HEK293 (cell line): Measurements from ENCODE around the gene ERRFI1.
A peak's percentile ranks its signal among the peaks of the same experiment; 100 is the strongest.

Experiments
- CTCF ChIP-seq: fragments of 450-650 bp; formaldehyde crosslinking; IDR thresholded peaks from 2 replicates; pipeline ENCODE4 v1.5.1; 2016; ENCODE audit warnings: missing biosample characterization, missing genetic modification characterization
- KLF7 ChIP-seq: fragments of 450-650 bp; formaldehyde crosslinking; IDR thresholded peaks from 2 replicates; pipeline ENCODE4 v1.5.1; 2016; ENCODE audit warnings: missing biosample characterization, missing genetic modification characterization, borderline replicate concordance
- OVOL3 ChIP-seq: fragments of 450-650 bp; formaldehyde crosslinking; IDR thresholded peaks from 2 replicates; pipeline ENCODE4 v1.5.1; 2016; ENCODE audit warnings: missing biosample characterization, missing genetic modification characterization
- REST ChIP-seq: fragments of 450-650 bp; formaldehyde crosslinking; IDR thresholded peaks from 2 replicates; pipeline ENCODE4 v1.5.1; 2016; ENCODE audit warnings: missing biosample characterization, missing genetic modification characterization
- YY2 ChIP-seq: fragments of 450-650 bp; formaldehyde crosslinking; IDR thresholded peaks from 2 replicates; pipeline ENCODE4 v1.5.1; 2016; ENCODE audit warnings: missing biosample characterization, missing genetic modification characterization
- ZBTB10 ChIP-seq: fragments of 450-650 bp; formaldehyde crosslinking; IDR thresholded peaks from 2 replicates; pipeline ENCODE4 v1.5.1; 2016; ENCODE audit warnings: missing biosample characterization, missing genetic modification characterization
- ZBTB26 ChIP-seq: fragments of 450-650 bp; formaldehyde crosslinking; optimal IDR thresholded peaks from 2 replicates; pipeline ENCODE3; 2016; ENCODE audit warnings: missing biosample characterization, mild to moderate bottlenecking, missing genetic modification characterization
- ZBTB48 ChIP-seq: fragments of 450-650 bp; formaldehyde crosslinking; IDR thresholded peaks from 2 replicates; pipeline ENCODE4 v1.5.1; 2016; ENCODE audit warnings: missing biosample characterization, missing genetic modification characterization
- ZBTB8A ChIP-seq: fragments of 450-650 bp; formaldehyde crosslinking; IDR thresholded peaks from 2 replicates; pipeline ENCODE4 v1.5.1; 2016; ENCODE audit warnings: missing biosample characterization, missing genetic modification characterization
- ZFP69B ChIP-seq: fragments of 450-650 bp; formaldehyde crosslinking; IDR thresholded peaks from 2 replicates; pipeline ENCODE4 v1.5.1; 2016; ENCODE audit warnings: missing biosample characterization, missing genetic modification characterization
- ZIC2 ChIP-seq: fragments of 450-650 bp; formaldehyde crosslinking; IDR thresholded peaks from 2 replicates; pipeline ENCODE4 v1.5.1; 2016; ENCODE audit warnings: missing biosample characterization, missing genetic modification characterization
- ZNF146 ChIP-seq: fragments of 450-650 bp; formaldehyde crosslinking; IDR thresholded peaks from 2 replicates; pipeline ENCODE4 v1.5.1; 2016; ENCODE audit warnings: missing biosample characterization, missing genetic modification characterization
- ZNF2 ChIP-seq: fragments of 450-650 bp; formaldehyde crosslinking; IDR thresholded peaks from 2 replicates; pipeline ENCODE4 v1.5.1; 2016; ENCODE audit warnings: missing biosample characterization, missing genetic modification characterization
- ZNF23 ChIP-seq: fragments of 450-650 bp; formaldehyde crosslinking; IDR thresholded peaks from 2 replicates; pipeline ENCODE4 v1.5.1; 2016; ENCODE audit warnings: missing biosample characterization, missing genetic modification characterization, borderline replicate concordance
- ZNF266 ChIP-seq: fragments of 450-650 bp; formaldehyde crosslinking; IDR thresholded peaks from 2 replicates; pipeline ENCODE4 v1.5.1; 2016; ENCODE audit warnings: missing biosample characterization, missing genetic modification characterization, low read depth
- ZNF280C ChIP-seq: fragments of 450-650 bp; formaldehyde crosslinking; IDR thresholded peaks from 2 replicates; pipeline ENCODE4 v1.5.1; 2016; ENCODE audit warnings: missing biosample characterization, missing genetic modification characterization
- ZNF354C ChIP-seq: fragments of 450-650 bp; formaldehyde crosslinking; IDR thresholded peaks from 2 replicates; pipeline ENCODE4 v1.5.1; 2016; ENCODE audit warnings: missing biosample characterization, missing genetic modification characterization, low read depth, borderline replicate concordance
- ZNF366 ChIP-seq: fragments of 450-650 bp; formaldehyde crosslinking; conservative IDR thresholded peaks from 2 replicates; pipeline ENCODE4 v1.5.1; 2016; ENCODE audit warnings: missing biosample characterization, missing genetic modification characterization
- ZNF571 ChIP-seq: fragments of 450-650 bp; formaldehyde crosslinking; IDR thresholded peaks from 2 replicates; pipeline ENCODE4 v1.5.0; 2017; ENCODE audit warnings: missing biosample characterization, missing genetic modification characterization
- ZNF623 ChIP-seq: fragments of 450-650 bp; formaldehyde crosslinking; IDR thresholded peaks from 2 replicates; pipeline ENCODE4 v1.5.1; 2016; ENCODE audit warnings: missing biosample characterization, missing genetic modification characterization
- ZNF629 ChIP-seq: fragments of 450-650 bp; formaldehyde crosslinking; IDR thresholded peaks from 2 replicates; pipeline ENCODE4 v1.5.1; 2017; ENCODE audit warnings: missing biosample characterization, missing genetic modification characterization
- ZNF776 ChIP-seq: fragments of 450-650 bp; formaldehyde crosslinking; IDR thresholded peaks from 2 replicates; pipeline ENCODE4 v1.5.0; 2017; ENCODE audit warnings: missing biosample characterization, missing genetic modification characterization, borderline replicate concordance
- ZNF777 ChIP-seq: fragments of 450-650 bp; formaldehyde crosslinking; IDR thresholded peaks from 2 replicates; pipeline ENCODE4 v1.5.1; 2017; ENCODE audit warnings: missing biosample characterization, missing genetic modification characterization, borderline replicate concordance
- ZNF830 ChIP-seq: fragments of 450-650 bp; IDR thresholded peaks from 2 replicates; pipeline ENCODE4 v1.5.0; 2018; ENCODE audit warnings: missing biosample characterization, missing genetic modification characterization, low read depth, mild to moderate bottlenecking, moderate library complexity
- ZNF837 ChIP-seq: fragments of 450-650 bp; formaldehyde crosslinking; IDR thresholded peaks from 2 replicates; pipeline ENCODE4 v1.5.1; 2016; ENCODE audit warnings: missing biosample characterization, missing genetic modification characterization
- ZSCAN18 ChIP-seq: fragments of 450-650 bp; formaldehyde crosslinking; IDR thresholded peaks from 2 replicates; pipeline ENCODE4 v1.5.1; 2016; ENCODE audit warnings: missing biosample characterization, missing genetic modification characterization
- ZXDB ChIP-seq: fragments of 450-650 bp; formaldehyde crosslinking; IDR thresholded peaks from 2 replicates; pipeline ENCODE4 v1.5.1; 2016; ENCODE audit warnings: missing biosample characterization, missing genetic modification characterization

ERRFI1 gene

GRCh38 chr1:8027748-8028570, 1.9 kb upstream of the ERRFI1 start (continued):
- TF ChIP-seq OVOL3 (tag by site-specific recombination) = no peak
- no peak for TF ChIP-seq ZXDB (tag by site-specific recombination)
- no peak for TF ChIP-seq ZNF23 (tag by site-specific recombination)
- TF ChIP-seq ZBTB10 (tag by site-specific recombination) = no peak
- no peak for TF ChIP-seq ZBTB48 (tag by site-specific recombination)
- TF ChIP-seq ZNF837 = no peak
- TF ChIP-seq ZNF266 (tag by site-specific recombination) = no peak
- no peak for TF ChIP-seq ZNF2 (tag by site-specific recombination)
- no peak for TF ChIP-seq KLF7 (tag by site-specific recombination)
- no peak for TF ChIP-seq ZNF354C
- TF ChIP-seq ZIC2 (tag by site-specific recombination) = no peak
- TF ChIP-seq ZNF366 = peak; percentile 74
- no peak for TF ChIP-seq REST (tag by site-specific recombination)
- no peak for TF ChIP-seq ZBTB8A
- TF ChIP-seq ZBTB26 (tag by site-specific recombination) = no peak
- TF ChIP-seq ZSCAN18 (tag by site-specific recombination) = no peak
- TF ChIP-seq YY2 = no peak
- no peak for TF ChIP-seq ZNF280C (tag by site-specific recombination)
- TF ChIP-seq ZFP69B (tag by site-specific recombination) = no peak
- TF ChIP-seq CTCF (tag by site-specific recombination) = no peak
- no peak for TF ChIP-seq ZNF571 (tag by site-specific recombination)
- no peak for TF ChIP-seq ZNF776
- TF ChIP-seq ZNF777 (tag by site-specific recombination) = no peak
- TF ChIP-seq ZNF629 (tag by site-specific recombination) = peak; percentile 72
- TF ChIP-seq ZNF830 (tag by site-specific recombination) = no peak
- no peak for TF ChIP-seq ZNF623 (tag by site-specific recombination)
- TF ChIP-seq ZNF146 (tag by site-specific recombination) = no peak
